Heart right ventricle (tissue), 16 donors: Measurements from ENCODE around the gene PHEX. TPM values are rescaled to one million over a fixed set of nuclear protein-coding genes. Genes with fewer than 3 reads are reported as not detected.

Source experiments
- ATAC-seq, 8 donors: fragments of 200-7000 bp; cut with Tn5 transposase; one replicate each; pipeline ENCODE4 v1.9.1; 2020; ENCODE audit warnings: mild to moderate bottlenecking in 8 of 8, moderate library complexity in 8 of 8, moderate number of reproducible peaks in 1 of 8
- DNase-seq, 2 donors: peaks; one replicate each; pipeline ENCODE4 v3.0.0-alpha.2; 2020
- H3K27ac ChIP-seq, 10 donors: fragments of 200-600 bp; sonication (generic) in 2 of 10; one replicate each; pipeline versions ENCODE4 v1.5.0 to v1.8.0; 2020 to 2022; ENCODE audit warnings: mild to moderate bottlenecking in 3 of 10
- H3K27me3 ChIP-seq, 7 donors: fragments of 200-600 bp; one replicate each; pipeline ENCODE4 v1.8.0; 2021 to 2022; ENCODE audit warnings: mild to moderate bottlenecking in 2 of 7
- H3K36me3 ChIP-seq, 9 donors: fragments of 200-600 bp; sonication (generic) in 1 of 9; one replicate each; pipeline versions ENCODE4 v1.5.0 to v1.8.0; 2020 to 2022; ENCODE audit warnings: mild to moderate bottlenecking in 2 of 9
- H3K4me1 ChIP-seq, 9 donors: fragments of 200-600 bp; sonication (generic) in 1 of 9; one replicate each; pipeline versions ENCODE4 v1.5.0 to v1.8.0; 2020 to 2022; ENCODE audit warnings: mild to moderate bottlenecking in 4 of 9
- H3K4me3 ChIP-seq, 10 donors: fragments of 200-600 bp; sonication (generic) in 2 of 10; one replicate each; pipeline versions ENCODE4 v1.5.0 to v1.8.0; 2020 to 2022; ENCODE audit warnings: mild to moderate bottlenecking in 7 of 10, moderate library complexity in 2 of 10
- H3K9me3 ChIP-seq, 11 donors: fragments of 200-600 bp in 10 of 11; sonication (generic) in 2 of 11; one replicate each; pipeline versions ENCODE4 v1.5.0 to v1.8.0; 2013 to 2022; ENCODE audit warnings: mild to moderate bottlenecking in 2 of 11, control low read depth in 1 of 11, moderate library complexity in 1 of 11
- WGBS, 2 donors: extraction: QIAGEN DNeasy Blood & Tissue Kit; methylation state at CpG; one replicate each; pipeline ENCODE4 v1.1.7; 2013; ENCODE audit warnings: inconsistent platforms in 1 of 2; 5-methylcytosine and 5-hydroxymethylcytosine counted together
- intact Hi-C, 10 donors: fragments of 100-400 bp; cut with DNase I; formaldehyde crosslinking; loops; one replicate each; pipeline versions ENCODE4 v1.11.1 to v1.14.2; 2022
- polyA plus RNA-seq, 2 donors: library from polyadenylated mRNA; stranded (reverse); fragments of 200-250 nt; gene quantifications; one replicate each; pipeline ENCODE4 v1.2.3, GENCODE V29; 2013
- total RNA-seq, 10 donors: library from RNA; stranded (reverse); fragmentation: NEBNext Ultra II Directional in 3 of 10; extraction: Animal tissue kit (Norgen Biotek cat#: 25700) in 3 of 10; gene quantifications; one replicate each; pipeline versions ENCODE4 v1.2.1 to v1.2.4, GENCODE V29; 2021 to 2023
- TF ChIP-seq, protein P1 (sequence below), 9 donors: fragments of 200-600 bp; sonication (generic) in 2 of 9; IDR thresholded peaks; one replicate each; pipeline versions ENCODE4 v1.5.0 to v1.8.0; 2021 to 2022; ENCODE audit warnings: antibody characterized with exemption in 9 of 9, mild to moderate bottlenecking in 5 of 9, moderate library complexity in 1 of 9
- donor health status: Arrhythmogenic right ventricular cardiomyopathy.
- donor health status: ischemic (EF 13 %, LVEDD 7.1; RV severe dilation, severe dysfunction).
- donor health status: healthy with polysubstance abuse.
- donor health status: DM: no; HTN: yes; CAD: no.
- donor health status: DM: no; HTN: no; CAD: no.
- donor health status: ischemic (EF 25% LVEDD 6.9; RV normal size, moderate dysfunction).
- donor health status: ischemic (EF 25% LVEDD 5.7; RV mildly dilated, moderate dysfunction).
- donor health status: healthy.
- donor health status: DM: yes; HTN: yes; CAD: no.
- donor health status: Ischemic cardiomyopathy.
- donor health status: ischemic (EF 35%, LVEDD 5.7; RV mildly dilated, moderate dysfunction).
- donor health status: nonischemic (EF 11% LVEDD 7.7; RV severe dilation, severe dysfunction).
- donor health status: DM: yes; HTN: yes; CAD: no.
- donor health status: PGD.
- donor health status: ischemic (EF 29% LVEDD 5.4; RV normal size, mild dysfunction).
- donor health status: nonischemic (EF 23%, LVEDD 6.1; RV moderate dilation, normal function).

PHEX gene
- total and polyA plus RNA-seq, 12 donors = 0.01 to 0.36 (median 0.18) TPM; not detected in 3

DNA sequence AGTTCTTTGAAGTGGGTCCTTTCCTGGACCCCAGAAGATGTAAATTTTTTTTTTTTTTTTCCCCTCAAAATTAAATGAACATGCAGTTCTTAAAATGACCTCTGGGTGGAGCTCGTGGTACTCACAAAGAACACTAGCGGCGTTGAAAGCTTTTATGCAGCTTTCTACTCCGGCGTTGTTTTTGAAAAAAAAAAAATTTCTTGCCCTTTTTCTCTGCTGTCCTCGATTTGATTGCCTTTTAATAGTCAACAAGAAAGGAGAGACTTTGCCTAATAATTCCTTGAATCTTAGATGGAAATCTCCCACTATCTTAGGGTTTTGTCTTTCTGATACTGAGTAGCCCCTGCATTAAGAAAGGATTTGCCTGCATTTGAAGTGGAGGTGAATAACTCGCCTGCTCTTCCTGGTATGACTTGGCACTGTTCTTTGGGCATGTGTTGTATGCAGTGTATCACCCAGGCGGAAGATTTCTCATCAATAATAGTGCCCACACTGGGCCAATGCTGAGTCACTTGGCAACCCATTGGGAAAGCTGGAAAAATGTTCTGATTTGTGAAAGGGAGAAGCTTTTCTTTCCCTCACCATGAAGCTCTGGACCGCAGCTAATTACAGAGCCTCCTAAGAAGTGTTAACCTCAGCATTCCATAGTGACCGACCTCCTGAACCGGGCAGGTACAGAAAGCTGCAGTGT, 104.0 kb downstream of the PHEX start:
- H3K4me1 ChIP-seq = peaks cover 0 to 9% (median 0%) of the 10 kb centered on the region in 9 donors
- H3K27me3 ChIP-seq = peaks cover 0 to 23% (median 0%) of the 10 kb centered on the region in 7 donors
- H3K36me3 ChIP-seq = no peaks in the 10 kb centered on the region
- H3K27ac ChIP-seq = peak overlapping the region in 2 of 10 donors; percentile 40 to 50
- peak in 1 of 2 donors; percentile 5 for DNase-seq
- H3K9me3 ChIP-seq = no peaks in the 10 kb centered on the region
- TF ChIP-seq, protein P1, sequence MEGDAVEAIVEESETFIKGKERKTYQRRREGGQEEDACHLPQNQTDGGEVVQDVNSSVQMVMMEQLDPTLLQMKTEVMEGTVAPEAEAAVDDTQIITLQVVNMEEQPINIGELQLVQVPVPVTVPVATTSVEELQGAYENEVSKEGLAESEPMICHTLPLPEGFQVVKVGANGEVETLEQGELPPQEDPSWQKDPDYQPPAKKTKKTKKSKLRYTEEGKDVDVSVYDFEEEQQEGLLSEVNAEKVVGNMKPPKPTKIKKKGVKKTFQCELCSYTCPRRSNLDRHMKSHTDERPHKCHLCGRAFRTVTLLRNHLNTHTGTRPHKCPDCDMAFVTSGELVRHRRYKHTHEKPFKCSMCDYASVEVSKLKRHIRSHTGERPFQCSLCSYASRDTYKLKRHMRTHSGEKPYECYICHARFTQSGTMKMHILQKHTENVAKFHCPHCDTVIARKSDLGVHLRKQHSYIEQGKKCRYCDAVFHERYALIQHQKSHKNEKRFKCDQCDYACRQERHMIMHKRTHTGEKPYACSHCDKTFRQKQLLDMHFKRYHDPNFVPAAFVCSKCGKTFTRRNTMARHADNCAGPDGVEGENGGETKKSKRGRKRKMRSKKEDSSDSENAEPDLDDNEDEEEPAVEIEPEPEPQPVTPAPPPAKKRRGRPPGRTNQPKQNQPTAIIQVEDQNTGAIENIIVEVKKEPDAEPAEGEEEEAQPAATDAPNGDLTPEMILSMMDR (IDR thresholded peaks at IDR 0.05) = peak; percentile 46 to 81 (median 65)
- 21 to 23% methylated on average over 11 of the region's 11 CpGs for WGBS, 2 donors
- intact Hi-C loops = loop anchor here in 7 of 10 donors (1.0 to 10.0 kb wide), 5 partner anchors 56 to 611 kb away; no protein-coding TSS in a partner anchor
- no peak overlapping the region for H3K4me3 ChIP-seq
- peak in 3 of 8 donors; percentile 14 to 56 (median 16) for ATAC-seq

DNA sequence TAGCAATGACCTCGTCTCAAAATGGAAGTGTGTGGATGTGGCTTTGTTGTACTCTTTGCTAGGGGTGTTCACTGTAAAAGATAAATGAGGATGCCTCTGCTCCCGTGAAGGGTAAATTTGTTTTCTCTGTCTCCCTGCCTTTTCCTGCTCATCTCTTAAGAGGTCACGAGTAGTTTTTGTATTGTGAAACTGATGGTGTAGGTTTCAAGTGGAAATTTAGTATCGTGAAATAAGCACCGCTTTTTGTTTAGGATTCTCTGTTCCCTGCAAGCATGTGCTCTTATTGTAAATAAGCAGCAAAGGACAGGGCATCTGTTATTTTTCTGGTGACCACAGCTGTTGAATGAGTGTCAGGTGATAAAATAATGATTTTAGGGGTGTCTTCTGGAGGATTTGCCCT, 104.6 kb downstream of the PHEX start:
- WGBS, 2 donors = 64 to 77% methylated on average over 5 of the region's 5 CpGs
- no peaks in the 10 kb centered on the region for H3K9me3 ChIP-seq
- DNase-seq (no peak), ATAC-seq (no peak)
- intact Hi-C loops = loop anchor here in 7 of 10 donors (1.0 to 10.0 kb wide), 5 partner anchors 56 to 611 kb away; no protein-coding TSS in a partner anchor
- H3K4me3 ChIP-seq = no peak overlapping the region
- H3K27me3 ChIP-seq = peaks cover 0 to 19% (median 0%) of the 10 kb centered on the region in 7 donors
- TF ChIP-seq, protein P1 (IDR thresholded peaks at IDR 0.05) = no peak
- H3K27ac ChIP-seq = peak overlapping the region in 1 of 10 donors; percentile 50
- peaks cover 0 to 9% (median 0%) of the 10 kb centered on the region in 9 donors for H3K4me1 ChIP-seq
- H3K36me3 ChIP-seq = no peaks in the 10 kb centered on the region

DNA sequence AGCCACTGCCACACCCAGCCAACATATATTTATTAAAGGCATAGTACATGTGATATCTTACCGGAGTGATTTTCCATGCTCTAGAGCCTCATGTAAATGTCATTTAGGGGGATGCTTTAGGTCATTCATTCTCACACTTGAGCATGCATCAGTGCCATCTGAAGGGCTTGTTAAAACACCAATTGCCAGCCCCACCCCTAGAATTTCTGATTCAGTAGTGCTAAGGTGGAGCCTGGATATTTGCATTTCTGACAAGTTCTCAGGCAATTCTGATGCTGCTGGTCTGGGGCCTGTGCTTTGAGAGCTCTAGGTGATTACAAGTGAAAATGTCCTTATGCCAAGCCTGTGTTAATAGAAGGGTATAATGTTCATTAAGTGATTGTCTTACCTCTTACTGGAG, 107.7 kb downstream of the PHEX start:
- ATAC-seq = no peak
- no peak for DNase-seq
- intact Hi-C loops = loop anchor here in 7 of 10 donors (5.0 to 10.0 kb wide), 4 partner anchors 52 to 607 kb away; no protein-coding TSS in a partner anchor

DNA sequence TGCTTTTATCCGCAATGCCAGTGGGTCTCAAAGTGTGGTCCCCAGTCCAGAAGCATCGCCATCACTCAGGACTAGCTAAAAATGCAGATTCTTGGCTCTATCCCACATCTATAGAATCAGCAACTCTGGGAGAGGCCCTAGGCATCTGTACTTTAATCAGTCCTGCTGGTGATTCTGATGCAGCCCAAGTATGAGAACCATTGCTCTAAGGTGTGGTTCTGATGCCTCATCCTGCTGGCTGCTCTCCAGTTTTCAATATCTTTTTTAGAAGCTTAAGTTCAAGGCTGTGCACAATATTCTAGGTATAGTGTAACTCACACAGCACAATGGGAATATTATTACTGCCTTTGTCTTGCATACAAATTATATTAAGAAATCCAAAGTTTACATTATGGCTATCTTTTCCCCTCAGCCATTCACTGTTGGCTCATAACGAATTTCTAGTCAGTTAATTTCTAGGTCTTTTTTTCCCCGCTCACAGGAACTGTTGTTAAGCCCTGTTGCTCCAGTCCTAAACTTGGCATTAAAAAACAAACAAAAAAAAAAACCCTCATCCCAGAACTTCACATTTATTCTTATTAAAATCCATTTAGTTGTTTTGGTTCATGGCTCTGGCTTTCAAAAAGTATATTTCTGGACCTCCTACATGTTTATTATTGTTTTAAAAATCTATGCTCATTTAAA, 109.1 kb downstream of the PHEX start:
- DNase-seq (no peak), ATAC-seq (no peak)
- WGBS, 2 donors = 93 to 97% methylated on average over 4 of the region's 4 CpGs
- no peak overlapping the region for H3K27ac ChIP-seq
- H3K9me3 ChIP-seq = no peaks in the 10 kb centered on the region
- no peak overlapping the region for H3K4me3 ChIP-seq
- H3K4me1 ChIP-seq = peaks cover 0 to 7% (median 0%) of the 10 kb centered on the region in 9 donors
- H3K27me3 ChIP-seq = peaks cover 0 to 25% (median 0%) of the 10 kb centered on the region in 7 donors
- TF ChIP-seq, protein P1 (IDR thresholded peaks at IDR 0.05) = no peak
- H3K36me3 ChIP-seq = no peaks in the 10 kb centered on the region
- intact Hi-C loops = loop anchor here in 1 of 10 donors (10.0 kb wide), 1 partner anchor 604 kb away; no protein-coding TSS in a partner anchor

More for the DNA sequence above, 107.7 kb downstream of the PHEX start:
- TF ChIP-seq, protein P1 (IDR thresholded peaks at IDR 0.05) = no peak
- no peak overlapping the region for H3K4me3 ChIP-seq
- H3K27me3 ChIP-seq = peaks cover 0 to 20% (median 0%) of the 10 kb centered on the region in 7 donors
- 100% methylated on average over 1 of the region's 1 CpG for WGBS, 2 donors
- H3K9me3 ChIP-seq = no peaks in the 10 kb centered on the region
- H3K36me3 ChIP-seq = no peaks in the 10 kb centered on the region
- no peak overlapping the region for H3K27ac ChIP-seq
- H3K4me1 ChIP-seq = peaks cover 0 to 9% (median 0%) of the 10 kb centered on the region in 9 donors
